ENCODE measurements around the gene DCUN1D1. TPM values are rescaled to one million over a fixed set of nuclear protein-coding genes. Genes with fewer than 3 reads are reported as not detected.

Gene DCUN1D1
- total RNA-seq, 2 experiments from 2014 or later, result 12.7 to 43.9 TPM

- DNase-seq (ENCODE audit: low spot score), result no peak
- POLR2A ChIA-PET, result no interaction called here
- Histone ChIP-seq H3K4me3 (ENCODE audit: low read depth, low read length, poor library complexity, severe bottlenecking) (no peak overlapping the region), H3K4me2 (ENCODE audit: low read length) (no peak overlapping the region), H3K36me3 (ENCODE audit: insufficient read depth, low read length) (peaks cover 26% of the 10 kb centered on the region), H3K9me2 (ENCODE audit: insufficient read depth, low read length) (no peaks in the 10 kb centered on the region), H3K4me1 (ENCODE audit: insufficient read depth, low read length, poor library complexity, severe bottlenecking) (peaks cover 5% of the 10 kb centered on the region), H3K79me2 (ENCODE audit: insufficient read depth, low read depth, low read length) (no peaks in the 10 kb centered on the region), H4K20me1 (ENCODE audit: insufficient read depth, low read length) (no peaks in the 10 kb centered on the region), H3K9me3 (ENCODE audit: low read length) (no peaks in the 10 kb centered on the region), H3K27ac (ENCODE audit: low read depth, low read length, poor library complexity, severe bottlenecking) (no peak overlapping the region), H2AFZ (ENCODE audit: low read length) (no peak overlapping the region)
- BruUV-seq (replicated peaks), result no TSS peak
- CTCF ChIA-PET (ENCODE audit: unreplicated experiment), result no interaction called here
- TF ChIP-seq, protein P1, sequence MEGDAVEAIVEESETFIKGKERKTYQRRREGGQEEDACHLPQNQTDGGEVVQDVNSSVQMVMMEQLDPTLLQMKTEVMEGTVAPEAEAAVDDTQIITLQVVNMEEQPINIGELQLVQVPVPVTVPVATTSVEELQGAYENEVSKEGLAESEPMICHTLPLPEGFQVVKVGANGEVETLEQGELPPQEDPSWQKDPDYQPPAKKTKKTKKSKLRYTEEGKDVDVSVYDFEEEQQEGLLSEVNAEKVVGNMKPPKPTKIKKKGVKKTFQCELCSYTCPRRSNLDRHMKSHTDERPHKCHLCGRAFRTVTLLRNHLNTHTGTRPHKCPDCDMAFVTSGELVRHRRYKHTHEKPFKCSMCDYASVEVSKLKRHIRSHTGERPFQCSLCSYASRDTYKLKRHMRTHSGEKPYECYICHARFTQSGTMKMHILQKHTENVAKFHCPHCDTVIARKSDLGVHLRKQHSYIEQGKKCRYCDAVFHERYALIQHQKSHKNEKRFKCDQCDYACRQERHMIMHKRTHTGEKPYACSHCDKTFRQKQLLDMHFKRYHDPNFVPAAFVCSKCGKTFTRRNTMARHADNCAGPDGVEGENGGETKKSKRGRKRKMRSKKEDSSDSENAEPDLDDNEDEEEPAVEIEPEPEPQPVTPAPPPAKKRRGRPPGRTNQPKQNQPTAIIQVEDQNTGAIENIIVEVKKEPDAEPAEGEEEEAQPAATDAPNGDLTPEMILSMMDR (conservative IDR thresholded peaks at IDR 0.05; ENCODE audit: low read length), result no peak
- intact Hi-C loops (cut with micrococcal nuclease; ENCODE audit: unreplicated experiment), result no loop called here
Observed at GRCh38 chr3:182920515-182921084, 59.7 kb downstream of the DCUN1D1 start.

DNA sequence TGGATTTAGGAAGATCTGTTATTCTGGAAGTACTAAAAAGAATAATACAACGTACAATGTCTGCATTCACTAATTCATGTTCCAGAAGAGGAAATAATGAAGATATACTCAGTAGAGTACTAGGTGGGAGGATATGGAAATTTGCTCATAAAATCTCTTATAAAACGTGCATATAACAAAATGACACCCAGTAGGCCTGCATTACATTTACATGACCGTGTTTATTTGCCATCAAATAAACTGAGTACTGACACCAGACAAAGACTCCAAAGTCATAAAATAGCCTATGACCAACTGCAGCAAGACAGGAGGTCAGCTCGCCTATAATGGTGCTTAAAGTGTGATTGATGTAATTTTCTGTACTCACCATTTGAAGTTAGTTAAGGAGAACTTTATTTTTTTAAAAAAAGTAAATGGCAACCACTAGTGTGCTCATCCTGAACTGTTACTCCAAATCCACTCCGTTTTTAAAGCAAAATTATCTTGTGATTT lies 60.4 kb downstream of the DCUN1D1 start:
- H3K9me2 ChIP-seq (ENCODE audit: insufficient read depth, low read length), result no peaks in the 10 kb centered on the region
- intact Hi-C loops (cut with micrococcal nuclease; ENCODE audit: unreplicated experiment), result no loop called here
- H3K36me3 ChIP-seq (ENCODE audit: insufficient read depth, low read length), result peaks cover 33% of the 10 kb centered on the region
- ChIA-PET CTCF (ENCODE audit: unreplicated experiment) (no interaction called here), POLR2A (interaction anchor here (0.5 to 1.4 kb wide), 6 partner anchors 16 to 463 kb away, joined by 3 to 5 read pairs (median 3); partner anchors contain the start of gene MCCC1)
- no peaks in the 10 kb centered on the region for H3K9me3 ChIP-seq (ENCODE audit: low read length)
- H3K4me3 ChIP-seq (ENCODE audit: low read depth, low read length, poor library complexity, severe bottlenecking), result no peak overlapping the region
- no peak for TF ChIP-seq EZH2phosphoT487 (IDR thresholded peaks at IDR 0.05; ENCODE audit: borderline replicate concordance, low read depth, low read length)
- DNase-seq (ENCODE audit: low spot score), result no peak
- H3K4me1 ChIP-seq (ENCODE audit: insufficient read depth, low read length, poor library complexity, severe bottlenecking), result peaks cover 10% of the 10 kb centered on the region
- no peak overlapping the region for H2AFZ ChIP-seq (ENCODE audit: low read length)
- no peaks in the 10 kb centered on the region for H3K79me2 ChIP-seq (ENCODE audit: insufficient read depth, low read depth, low read length)
- no TSS peak for BruUV-seq (replicated peaks)
- H3K27ac ChIP-seq (ENCODE audit: low read depth, low read length, poor library complexity, severe bottlenecking), result no peak overlapping the region
- H3K4me2 ChIP-seq (ENCODE audit: low read length), result no peak overlapping the region
- no peaks in the 10 kb centered on the region for H4K20me1 ChIP-seq (ENCODE audit: insufficient read depth, low read length)

GRCh38 chr3:182917134-182917533 lies 63.2 kb downstream of the DCUN1D1 start:
- H2AFZ ChIP-seq (ENCODE audit: low read length), result no peak overlapping the region
- CTCF ChIA-PET (ENCODE audit: unreplicated experiment), result no interaction called here

More at GRCh38 chr3:182917134-182917533, 63.2 kb downstream of the DCUN1D1 start:
- intact Hi-C loops (cut with micrococcal nuclease; ENCODE audit: unreplicated experiment), result no loop called here
- DNase-seq (ENCODE audit: low spot score), result no peak
- POLR2A ChIA-PET, result interaction anchor here (0.6 to 2.0 kb wide), 9 partner anchors 9 to 1240 kb away, joined by 3 to 5 read pairs (median 3); no protein-coding TSS in a partner anchor
- no TSS peak for BruUV-seq (replicated peaks)
- H3K4me3 ChIP-seq (ENCODE audit: low read depth, low read length, poor library complexity, severe bottlenecking), result no peak overlapping the region
- H3K27ac ChIP-seq (ENCODE audit: low read depth, low read length, poor library complexity, severe bottlenecking), result no peak overlapping the region
- TF ChIP-seq, protein P1 (conservative IDR thresholded peaks at IDR 0.05; ENCODE audit: low read length), result no peak
- TF ChIP-seq EZH2phosphoT487 (IDR thresholded peaks at IDR 0.05; ENCODE audit: borderline replicate concordance, low read depth, low read length), result no peak
- H3K36me3 ChIP-seq (ENCODE audit: insufficient read depth, low read length), result peaks cover 39% of the 10 kb centered on the region
- H3K79me2 ChIP-seq (ENCODE audit: insufficient read depth, low read depth, low read length), result no peaks in the 10 kb centered on the region
- no peaks in the 10 kb centered on the region for H4K20me1 ChIP-seq (ENCODE audit: insufficient read depth, low read length)
- no peaks in the 10 kb centered on the region for H3K9me3 ChIP-seq (ENCODE audit: low read length)
- H3K4me2 ChIP-seq (ENCODE audit: low read length), result no peak overlapping the region
- peaks cover 32% of the 10 kb centered on the region for H3K4me1 ChIP-seq (ENCODE audit: insufficient read depth, low read length, poor library complexity, severe bottlenecking)
- no peaks in the 10 kb centered on the region for H3K9me2 ChIP-seq (ENCODE audit: insufficient read depth, low read length)
